GM21825 (cell line): Measurements from ENCODE around the gene GPATCH8.

ENCODE experiments used
- ATAC-seq: cut with Tn5 transposase; IDR thresholded peaks from one replicate; pipeline ENCODE4 v1.9.1; 2021; ENCODE audit warnings: mild to moderate bottlenecking, moderate library complexity; ENCODE audit not compliant: unreplicated experiment

GPATCH8 gene

GRCh38 chr17:44359006-44359405 lies 144.2 kb downstream of the GPATCH8 start:
- ATAC-seq: no peak

GRCh38 chr17:44358066-44358465 lies 145.1 kb downstream of the GPATCH8 start:
- ATAC-seq: no peak

GRCh38 chr17:44356241-44356640 lies 147.0 kb downstream of the GPATCH8 start:
- no peak for ATAC-seq

- ATAC-seq: no peak
Measured at GRCh38 chr17:44355642-44356099, 147.5 kb downstream of the GPATCH8 start.

GRCh38 chr17:44354582-44355561 lies 148.3 kb downstream of the GPATCH8 start:
- ATAC-seq: no peak

- no peak for ATAC-seq
Measured at GRCh38 chr17:44353672-44354331, 149.4 kb downstream of the GPATCH8 start.

GRCh38 chr17:44352828-44353671 lies 150.2 kb downstream of the GPATCH8 start:
- ATAC-seq: no peak

- ATAC-seq: no peak
Measured at GRCh38 chr17:44351961-44352827, 151.0 kb downstream of the GPATCH8 start.

- no peak for ATAC-seq
Measured at GRCh38 chr17:44351464-44351863, 151.7 kb downstream of the GPATCH8 start.

GRCh38 chr17:44350733-44351226 lies 152.4 kb downstream of the GPATCH8 start:
- ATAC-seq: no peak

- no peak for ATAC-seq
Measured at GRCh38 chr17:44349553-44350070, 153.6 kb downstream of the GPATCH8 start.

GRCh38 chr17:44348988-44349364 lies 154.2 kb downstream of the GPATCH8 start:
- no peak for ATAC-seq

GRCh38 chr17:44348234-44348987 lies 154.8 kb downstream of the GPATCH8 start:
- peak; percentile 48 for ATAC-seq
